GM21526 (cell line): ENCODE data around the gene SNORC.

Experiments used
- ATAC-seq: cut with Tn5 transposase; IDR thresholded peaks from one replicate; pipeline ENCODE4 v1.9.1; 2021; ENCODE audit warnings: moderate library complexity; ENCODE audit not compliant: unreplicated experiment, low FRiP score

Gene SNORC

GRCh38 chr2:232924433-232924832 is 54.4 kb downstream of the SNORC start:
- ATAC-seq = no peak

- ATAC-seq = no peak
Observed at GRCh38 chr2:232925153-232925820, 55.2 kb downstream of the SNORC start.

- ATAC-seq = no peak
Observed at GRCh38 chr2:232925821-232926156, 55.7 kb downstream of the SNORC start.

- ATAC-seq = no peak
Observed at GRCh38 chr2:232926431-232926939, 56.4 kb downstream of the SNORC start.

GRCh38 chr2:232927032-232927792 is 57.1 kb downstream of the SNORC start:
- ATAC-seq = no peak

DNA sequence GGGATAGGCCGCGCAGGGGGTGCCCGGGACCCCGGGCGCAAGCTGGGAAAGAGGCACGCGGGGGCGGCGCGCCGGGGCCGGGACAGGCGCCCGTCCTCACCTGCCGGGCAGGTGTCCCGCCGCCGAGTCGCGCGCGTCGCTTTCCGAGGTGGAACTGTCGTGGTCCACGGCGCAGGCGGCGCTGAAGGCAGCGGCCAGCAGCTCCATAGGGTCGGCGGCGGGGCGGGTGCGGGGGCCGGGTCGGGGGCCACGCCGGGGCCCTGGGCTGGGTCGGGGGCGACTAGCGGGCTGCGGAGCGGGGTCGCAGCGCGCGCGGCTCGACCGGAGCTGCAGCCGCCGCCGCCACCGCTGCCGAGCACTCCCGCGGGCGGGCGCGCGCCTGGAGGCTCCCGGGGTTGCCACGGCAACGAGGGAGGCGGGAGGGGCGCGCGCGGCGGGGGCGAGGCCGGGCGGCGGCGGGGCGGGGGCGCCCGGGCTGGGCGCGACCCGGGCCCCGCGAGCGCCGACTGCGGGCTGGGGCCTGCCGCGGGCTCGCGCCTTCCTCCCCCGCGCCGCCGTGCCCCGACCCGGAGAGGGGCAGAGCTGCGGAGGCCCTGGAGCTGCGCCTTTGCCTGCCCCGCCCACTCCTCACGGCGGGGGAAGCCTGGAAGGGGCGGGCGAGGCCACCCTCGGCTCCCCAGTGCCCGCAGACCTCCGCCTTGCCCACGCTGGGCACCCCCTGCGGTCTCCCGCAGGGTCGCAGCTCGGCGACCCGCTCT is 57.9 kb downstream of the SNORC start:
- ATAC-seq = no peak
